KOPT-K1 (cell line): ENCODE results near the gene NANS.
"Not testable (repeated sequence)": the region's sequence is repeated elsewhere in the genome, so short reads cannot be mapped to it uniquely, and the experiment has no call there.

Source experiments
- H3K27ac ChIP-seq: fragments of 200-600 bp; sonication (generic); 2 replicates; pipeline ENCODE4 v1.5.1; 2016; ENCODE audit warnings: antibody characterized with exemption, mild to moderate bottlenecking, low read depth, low read length; ENCODE audit not compliant: poor library complexity, severe bottlenecking
- H3K36me3 ChIP-seq: fragments of 200-600 bp; sonication (generic); 2 replicates; pipeline ENCODE4 v1.5.1; 2017; ENCODE audit warnings: antibody characterized with exemption, mild to moderate bottlenecking, low read length, moderate library complexity; ENCODE audit not compliant: insufficient read depth
- H3K9me3 ChIP-seq: fragments of 200-600 bp; sonication (generic); 2 replicates; pipeline ENCODE4 v1.5.1; 2017; ENCODE audit warnings: antibody characterized with exemption, low read length, mild to moderate bottlenecking; ENCODE audit not compliant: insufficient read depth, poor library complexity, severe bottlenecking

NANS gene

DNA sequence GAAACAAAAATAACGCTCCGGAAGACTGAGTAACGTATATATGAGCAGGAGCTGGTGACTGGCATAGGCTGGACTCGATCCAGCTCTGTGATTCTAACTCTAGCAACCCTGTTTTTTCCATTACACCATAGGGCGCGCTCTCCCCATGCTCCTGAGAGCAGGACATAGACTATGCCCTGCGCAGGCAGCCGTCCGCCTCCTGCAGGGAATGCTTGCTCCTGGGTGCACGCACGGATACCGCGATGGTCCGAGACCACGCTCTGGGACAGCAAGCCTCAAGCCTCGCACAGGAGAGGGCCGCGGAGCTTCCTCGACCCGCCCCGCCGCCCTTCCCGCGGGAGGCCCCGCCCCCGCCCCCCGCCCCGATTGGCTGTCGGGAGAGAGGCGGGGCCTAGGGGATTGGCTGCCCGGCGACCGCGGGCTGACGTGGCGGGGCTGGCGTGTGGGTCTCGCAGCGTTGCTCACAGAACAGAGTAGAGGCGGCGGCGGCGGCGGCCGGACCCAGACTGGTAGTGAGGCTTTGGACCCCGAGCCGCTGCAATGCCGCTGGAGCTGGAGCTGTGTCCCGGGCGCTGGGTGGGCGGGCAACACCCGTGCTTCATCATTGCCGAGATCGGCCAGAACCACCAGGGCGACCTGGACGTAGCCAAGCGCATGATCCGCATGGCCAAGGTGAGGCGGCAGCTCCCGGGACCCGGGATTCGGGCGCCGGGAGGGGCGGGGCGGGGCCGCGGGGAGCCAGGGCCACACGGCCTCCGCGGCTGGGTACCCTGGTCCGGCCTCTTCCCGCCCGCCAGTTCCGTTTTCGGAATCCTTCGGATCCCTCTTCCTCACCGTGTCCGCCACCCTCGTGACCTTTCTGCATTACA lies at the start of gene NANS:
Gene NANS, plus strand, starts transcription at position 464 of the 869 bp plus-strand sequence. Its CDS starts 77 bp downstream, at position 541.
- H3K27ac ChIP-seq: peak within 1 kb of the TSS; percentile 47

GRCh38 chr9:98007251-98007928 lies 49.1 kb upstream of the NANS start:
- Histone ChIP-seq H3K9me3 (no peaks in the 10 kb centered on the region), H3K27ac (no peak overlapping the region), H3K36me3 (peaks cover 100% of the 10 kb centered on the region)

More for the DNA sequence above, at the start of gene NANS:
- peaks cover 7% of the 10 kb centered on the region; the same call in 1 of the 2 replicates for H3K36me3 ChIP-seq
- H3K9me3 ChIP-seq: no peaks in the 10 kb centered on the region

- no peak overlapping the region for H3K27ac ChIP-seq
- H3K36me3 ChIP-seq: peaks cover 100% of the 10 kb centered on the region
- H3K9me3 ChIP-seq: no peaks in the 10 kb centered on the region
Observed at GRCh38 chr9:98008764-98009163, 47.8 kb upstream of the NANS start.

DNA sequence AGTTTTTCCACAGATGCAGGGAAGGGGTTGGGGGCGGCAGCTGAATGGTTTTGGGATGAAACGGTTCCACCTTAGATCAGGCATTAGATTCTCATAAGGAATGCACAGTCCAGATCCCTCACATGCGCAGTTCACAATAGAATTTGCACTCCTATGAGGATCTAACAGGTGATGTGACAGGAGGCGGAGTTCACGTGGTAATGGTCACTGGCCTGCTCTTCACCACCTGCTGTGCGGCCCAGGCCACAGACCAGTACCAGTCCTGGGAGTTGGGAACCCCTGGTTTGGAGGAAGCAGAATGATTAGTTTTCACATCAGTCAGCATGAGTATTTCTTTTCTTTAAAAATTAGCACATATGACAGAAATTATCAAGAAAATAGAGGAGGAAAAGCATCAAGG lies 47.1 kb upstream of the NANS start:
- H3K36me3 ChIP-seq: peaks cover 100% of the 10 kb centered on the region
- no peaks in the 10 kb centered on the region for H3K9me3 ChIP-seq
- no peak overlapping the region for H3K27ac ChIP-seq

DNA sequence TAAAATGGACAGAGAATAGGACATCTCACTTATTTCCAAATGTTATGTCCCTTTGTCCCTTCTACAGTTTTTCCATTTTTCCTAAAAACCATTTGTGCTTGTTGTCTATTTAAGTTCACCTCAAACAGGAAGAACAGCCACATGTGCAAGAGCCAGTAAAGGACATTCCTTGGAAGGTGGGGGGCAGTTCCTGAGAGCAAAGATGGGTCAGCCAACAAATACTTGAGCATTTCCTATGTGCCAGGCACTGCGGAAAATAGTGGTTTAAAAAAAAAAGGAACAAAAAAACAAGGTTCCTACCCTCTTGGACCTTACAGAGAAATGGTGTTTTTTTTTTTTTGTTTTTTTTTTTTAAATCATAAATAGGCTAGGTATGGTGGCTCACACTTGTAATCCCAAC lies 46.6 kb upstream of the NANS start:
- Histone ChIP-seq H3K36me3 (peaks cover 100% of the 10 kb centered on the region), H3K27ac (no peak overlapping the region), H3K9me3 (no peaks in the 10 kb centered on the region)

DNA sequence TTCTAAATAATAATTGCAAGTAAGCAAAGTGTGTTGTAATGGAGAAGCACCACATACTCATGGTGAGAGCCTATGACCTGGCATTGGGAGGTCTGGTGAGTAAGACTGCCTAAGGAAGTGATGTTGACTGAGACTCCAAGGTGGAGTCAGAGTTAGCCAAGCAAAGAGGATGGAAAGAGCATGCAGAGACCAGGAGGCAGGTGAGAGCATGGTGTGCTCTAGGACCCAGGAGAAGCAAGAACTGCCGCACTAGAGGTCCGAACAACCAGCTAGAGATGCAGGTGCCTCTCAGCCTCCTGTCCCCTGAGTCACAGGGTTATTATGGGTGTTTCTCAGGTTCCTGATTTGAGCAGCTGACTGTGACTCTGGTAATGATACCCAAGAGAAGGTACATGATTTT lies 46.1 kb upstream of the NANS start:
- Histone ChIP-seq H3K27ac (no peak overlapping the region), H3K36me3 (peaks cover 100% of the 10 kb centered on the region), H3K9me3 (no peaks in the 10 kb centered on the region)

GRCh38 chr9:98011122-98011521 lies 45.4 kb upstream of the NANS start:
- no peaks in the 10 kb centered on the region for H3K9me3 ChIP-seq
- H3K36me3 ChIP-seq: peaks cover 100% of the 10 kb centered on the region
- H3K27ac ChIP-seq: no peak overlapping the region

GRCh38 chr9:98016137-98016680 lies 40.3 kb upstream of the NANS start:
- Histone ChIP-seq H3K9me3 (no peaks in the 10 kb centered on the region), H3K27ac (no peak overlapping the region), H3K36me3 (peaks cover 96% of the 10 kb centered on the region)

GRCh38 chr9:98017306-98017705 lies 39.2 kb upstream of the NANS start:
- Histone ChIP-seq H3K27ac (no peak overlapping the region), H3K36me3 (peaks cover 96% of the 10 kb centered on the region), H3K9me3 (no peaks in the 10 kb centered on the region)

GRCh38 chr9:98018347-98018746 lies 38.2 kb upstream of the NANS start:
- no peaks in the 10 kb centered on the region for H3K9me3 ChIP-seq
- H3K27ac ChIP-seq: no peak overlapping the region
- H3K36me3 ChIP-seq: peaks cover 86% of the 10 kb centered on the region

DNA sequence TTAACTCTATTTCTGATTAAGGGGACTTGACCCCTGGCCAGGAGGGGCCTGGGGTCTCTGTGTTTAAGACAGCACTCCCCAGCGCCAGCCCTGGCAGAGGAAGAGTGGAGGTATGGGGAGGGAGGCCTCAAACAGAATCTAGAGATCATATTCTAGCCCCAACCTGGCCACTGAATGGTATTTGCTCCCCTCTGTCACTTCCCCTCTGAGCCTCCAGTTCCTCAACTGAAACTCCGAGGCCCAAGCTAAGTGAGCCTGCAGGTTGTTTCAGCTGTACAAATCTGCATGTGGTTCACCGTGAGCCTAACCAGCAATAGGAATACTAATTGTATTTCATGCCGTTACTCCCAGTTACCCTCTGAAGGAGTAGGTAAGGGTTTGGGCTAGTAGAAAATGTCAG lies 37.4 kb upstream of the NANS start:
- Histone ChIP-seq H3K27ac (no peak overlapping the region), H3K9me3 (no peaks in the 10 kb centered on the region), H3K36me3 (peaks cover 78% of the 10 kb centered on the region)

- H3K9me3 ChIP-seq, H3K27ac ChIP-seq: not testable (repeated sequence)
- peaks cover 71% of the 10 kb centered on the region for H3K36me3 ChIP-seq
Observed at GRCh38 chr9:98019869-98020268, 36.7 kb upstream of the NANS start.

DNA sequence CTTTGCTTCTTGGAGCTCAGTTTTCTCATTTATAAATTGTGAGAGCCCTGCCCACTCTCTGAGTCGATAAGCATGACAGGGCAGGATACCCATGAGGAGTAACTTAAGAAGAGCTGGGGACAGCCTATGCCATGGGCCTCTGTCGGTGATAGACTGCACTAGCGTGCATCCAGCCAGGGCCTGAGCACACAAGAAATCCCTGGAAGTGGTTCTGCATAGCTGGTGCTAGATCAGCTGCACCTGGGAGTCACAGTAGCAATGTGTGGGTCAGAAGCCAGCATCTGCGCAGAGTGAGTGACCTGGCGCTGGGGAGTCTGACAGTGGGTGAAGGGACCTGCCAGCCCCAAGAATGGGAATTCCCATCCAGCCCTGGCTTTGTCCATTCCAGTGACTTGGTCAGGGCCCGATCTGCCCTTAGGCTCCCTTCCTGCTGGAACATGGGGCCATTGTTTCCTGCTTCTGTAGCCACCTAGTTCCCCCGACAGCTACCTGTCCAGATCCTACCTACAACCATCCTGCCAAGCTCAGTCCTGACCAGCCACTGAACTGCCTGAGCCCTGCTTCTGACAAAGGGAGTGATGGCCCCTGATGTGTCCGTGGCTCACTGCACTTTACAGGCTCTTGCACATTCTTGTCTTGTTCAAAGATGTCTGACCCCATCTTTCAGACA lies 35.9 kb upstream of the NANS start:
- H3K27ac ChIP-seq: no peak overlapping the region
- no peaks in the 10 kb centered on the region for H3K9me3 ChIP-seq
- H3K36me3 ChIP-seq: peaks cover 63% of the 10 kb centered on the region

- peaks cover 55% of the 10 kb centered on the region for H3K36me3 ChIP-seq
- no peak overlapping the region for H3K27ac ChIP-seq
- H3K9me3 ChIP-seq: no peaks in the 10 kb centered on the region
Observed at GRCh38 chr9:98021306-98022040, 35.1 kb upstream of the NANS start.
